H9 (cell line): ENCODE measurements around the gene PKIB. TPM values are rescaled to one million over a fixed set of nuclear protein-coding genes. Genes with fewer than 3 reads are reported as not detected.

ENCODE experiments used
- DNase-seq: peaks from one replicate; pipeline ENCODE4 v3.0.0-alpha.2; 2017
- H2AFZ ChIP-seq: one replicate; pipeline ENCODE4 v1.6.1; 2013; ENCODE audit warnings: mild to moderate bottlenecking, low read length, control low read depth, moderate library complexity
- H2AK5ac ChIP-seq: 2 replicates; pipeline ENCODE4 v1.6.1; 2013; ENCODE audit warnings: low read length, control low read depth, mixed read lengths; ENCODE audit not compliant: insufficient read length
- H2BK120ac ChIP-seq: one replicate; pipeline ENCODE4 v1.6.1; 2013; ENCODE audit warnings: low read depth, mild to moderate bottlenecking, low read length, control low read depth, inconsistent platforms; ENCODE audit not compliant: poor library complexity, severe bottlenecking
- H2BK12ac ChIP-seq: 2 replicates; pipeline ENCODE4 v1.6.1; 2013; ENCODE audit warnings: low read length, control low read depth, mixed read lengths, low read depth; ENCODE audit not compliant: insufficient read length
- H2BK15ac ChIP-seq: 2 replicates; pipeline ENCODE4 v1.6.1; 2013; ENCODE audit warnings: low read depth, low read length, control low read depth
- H2BK20ac ChIP-seq: one replicate; pipeline ENCODE4 v1.6.1; 2013; ENCODE audit warnings: low read depth, mild to moderate bottlenecking, low read length, control low read depth, inconsistent platforms; ENCODE audit not compliant: poor library complexity, severe bottlenecking
- H2BK5ac ChIP-seq: 2 replicates; pipeline ENCODE4 v1.6.1; 2013; ENCODE audit warnings: low read length, control low read depth, mixed read lengths; ENCODE audit not compliant: insufficient read length
- H3K14ac ChIP-seq: 2 replicates; pipeline ENCODE4 v1.6.1; 2013; ENCODE audit warnings: low read length, control low read depth; ENCODE audit not compliant: insufficient read depth
- H3K18ac ChIP-seq: 2 replicates; pipeline ENCODE4 v1.6.1; 2013; ENCODE audit warnings: low read depth, mild to moderate bottlenecking, mixed read lengths, low read length, control low read depth; ENCODE audit not compliant: insufficient read length
- H3K23ac ChIP-seq: 2 replicates; pipeline ENCODE4 v1.6.1; 2013; ENCODE audit warnings: low read length, control low read depth, mixed read lengths, low read depth; ENCODE audit not compliant: insufficient read length
- H3K23me2 ChIP-seq: 2 replicates; pipeline ENCODE4 v1.6.1; 2013; ENCODE audit warnings: low read depth, mild to moderate bottlenecking, mixed read lengths, low read length, control low read depth; ENCODE audit not compliant: insufficient read length, poor library complexity, severe bottlenecking
- H3K27ac ChIP-seq: 2 replicates; pipeline ENCODE4 v1.5.1; 2013; ENCODE audit warnings: low read length, control low read depth, mixed read lengths, low read depth; ENCODE audit not compliant: insufficient read length
- H3K27me3 ChIP-seq: 2 replicates; pipeline ENCODE4 v1.6.1; 2013; ENCODE audit warnings: low read length, control low read depth, inconsistent platforms; ENCODE audit not compliant: insufficient read depth
- H3K4ac ChIP-seq: 2 replicates; pipeline ENCODE4 v1.6.1; 2013; ENCODE audit warnings: low read depth, mild to moderate bottlenecking, control low read depth, inconsistent platforms, low read length, moderate library complexity
- H3K4me1 ChIP-seq: 2 replicates; pipeline ENCODE4 v1.6.1; 2013; ENCODE audit warnings: low read length, control low read depth, inconsistent platforms; ENCODE audit not compliant: insufficient read depth
- H3K4me2 ChIP-seq: 2 replicates; pipeline ENCODE4 v1.6.1; 2013; ENCODE audit warnings: low read length, control low read depth, mixed read lengths; ENCODE audit not compliant: insufficient read length, insufficient read depth
- H3K56ac ChIP-seq: 2 replicates; pipeline ENCODE4 v1.6.1; 2013; ENCODE audit warnings: low read depth, mild to moderate bottlenecking, mixed read lengths, low read length, control low read depth; ENCODE audit not compliant: insufficient read length
- H3K79me1 ChIP-seq: 2 replicates; pipeline ENCODE4 v1.6.1; 2013; ENCODE audit warnings: low read depth, mild to moderate bottlenecking, moderate library complexity, low read length, control low read depth, inconsistent platforms; ENCODE audit not compliant: insufficient read depth, poor library complexity, severe bottlenecking
- H3K79me2 ChIP-seq: 2 replicates; pipeline ENCODE4 v1.6.1; 2013; ENCODE audit warnings: low read length, control low read depth, inconsistent platforms; ENCODE audit not compliant: insufficient read depth
- H3K9ac ChIP-seq: 2 replicates; pipeline ENCODE4 v1.6.1; 2013; ENCODE audit warnings: low read length, control low read depth, mixed read lengths; ENCODE audit not compliant: insufficient read length; ENCODE audit errors: extremely low read depth
- H3K9me3 ChIP-seq: one replicate; pipeline ENCODE4 v1.6.1; 2013; ENCODE audit warnings: low read depth, low read length, inconsistent platforms; ENCODE audit not compliant: control insufficient read depth
- H3T11ph ChIP-seq: one replicate; pipeline ENCODE4 v1.6.1; 2013; ENCODE audit warnings: mild to moderate bottlenecking, low read length, control low read depth, inconsistent platforms
- H4K20me1 ChIP-seq: one replicate; pipeline ENCODE4 v1.6.1; 2013; ENCODE audit not compliant: control insufficient read depth, insufficient read length, insufficient read depth
- H4K5ac ChIP-seq: 2 replicates; pipeline ENCODE4 v1.6.1; 2013; ENCODE audit warnings: low read depth, mild to moderate bottlenecking, mixed read lengths, low read length, control low read depth; ENCODE audit not compliant: insufficient read length
- H4K8ac ChIP-seq: replicated peaks from 2 replicates; pipeline ENCODE4 v1.6.1; 2013; ENCODE audit warnings: low read length, control low read depth, mixed read lengths, low read depth; ENCODE audit not compliant: insufficient read length
- H4K91ac ChIP-seq: 2 replicates; pipeline ENCODE4 v1.6.1; 2013; ENCODE audit warnings: low read depth, mild to moderate bottlenecking, moderate library complexity, mixed read lengths, low read length, control low read depth; ENCODE audit not compliant: insufficient read length
- H3K27ac Mint-ChIP-seq, 3 experiments: 2 replicates in 2 of 3; 3 replicates in 1 of 3; pipeline ENCODE4 v1.8.0; 2020 to 2021; ENCODE audit warnings: mixed read lengths in 3 of 3, mild to moderate bottlenecking in 1 of 3, moderate library complexity in 1 of 3
- H3K27me3 Mint-ChIP-seq: 2 replicates; pipeline ENCODE4 v1.8.0; 2021; ENCODE audit warnings: low read depth, mild to moderate bottlenecking, moderate library complexity, mixed read lengths
- H3K36me3 Mint-ChIP-seq, 3 experiments: 2 replicates in 2 of 3; 3 replicates in 1 of 3; pipeline ENCODE4 v1.8.0; 2020 to 2021; ENCODE audit warnings: low read depth in 3 of 3, mixed read lengths in 3 of 3; ENCODE audit not compliant: insufficient read depth in 1 of 3
- H3K4me1 Mint-ChIP-seq, 2 experiments: 2 replicates each; pipeline ENCODE4 v1.8.0; 2020; ENCODE audit warnings: mixed read lengths in 2 of 2
- H3K4me3 Mint-ChIP-seq, 2 experiments: 2 replicates in 1 of 2; 3 replicates in 1 of 2; pipeline ENCODE4 v1.8.0; 2020 to 2021; ENCODE audit warnings: mild to moderate bottlenecking in 2 of 2, mixed read lengths in 2 of 2, moderate library complexity in 1 of 2
- H3K9me3 Mint-ChIP-seq, 2 experiments: 2 replicates in 1 of 2; 3 replicates in 1 of 2; pipeline ENCODE4 v1.8.0; 2020; ENCODE audit warnings: mild to moderate bottlenecking in 2 of 2, mixed read lengths in 2 of 2, moderate library complexity in 1 of 2
- WGBS: extraction: QIAGEN DNeasy Blood & Tissue Kit; methylation state at CpG from one replicate; pipeline ENCODE4 v1.1.7; 2013; ENCODE audit warnings: missing lambda C conversion rate, low lambda C conversion rate, mixed read lengths; ENCODE audit not compliant: insufficient read length; ENCODE audit errors: extremely low coverage; 5-methylcytosine and 5-hydroxymethylcytosine counted together
- total RNA-seq: library from RNA; stranded (reverse); gene quantifications from 2 replicates; pipeline ENCODE4 v1.2.1, GENCODE V29; 2021
- TF ChIP-seq, protein P1 (sequence below): fragments of 200-600 bp; sonication (generic); conservative IDR thresholded peaks from 3 replicates; pipeline ENCODE4 v1.8.0; 2021; ENCODE audit warnings: antibody characterized with exemption, mild to moderate bottlenecking

The PKIB gene
- total RNA-seq, 1 experiment from 2014 or later: 46.5 TPM

DNA sequence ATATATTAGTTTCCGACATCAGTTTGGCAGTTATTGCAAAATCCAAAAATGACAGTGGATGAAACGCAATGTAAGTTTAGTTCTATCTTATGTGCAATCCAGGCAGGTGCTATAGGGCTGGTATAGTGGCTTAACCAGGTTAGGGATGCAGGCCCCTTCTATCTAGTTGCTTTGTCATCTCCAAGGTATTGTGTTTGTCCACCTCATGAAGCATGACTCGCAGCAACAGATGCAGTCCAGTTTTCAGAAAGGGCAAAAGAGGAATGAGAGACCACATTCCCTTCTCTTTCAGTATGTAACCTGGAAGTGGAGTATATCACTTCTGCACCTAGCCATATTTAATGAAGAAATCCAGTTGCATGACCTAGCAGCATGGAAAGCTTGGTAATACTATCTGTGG, 59.7 kb downstream of the PKIB start:
- H3K14ac ChIP-seq: no peak overlapping the region
- no peaks in the 10 kb centered on the region for H4K20me1 ChIP-seq
- H3K27ac ChIP-seq: no peak overlapping the region
- H4K5ac ChIP-seq: no peak overlapping the region
- no peak for DNase-seq
- H3K9ac ChIP-seq: no peak overlapping the region
- WGBS: no CpG with 5 or more reads among the region's 3 CpGs
- H3K18ac ChIP-seq: no peak overlapping the region
- H3K9me3 ChIP-seq: no peaks in the 10 kb centered on the region
- no peaks in the 10 kb centered on the region for H3K27me3 ChIP-seq
- no peak overlapping the region for H2BK20ac ChIP-seq
- H2BK120ac ChIP-seq: no peak overlapping the region
- H3K4me2 ChIP-seq: no peak overlapping the region
- no peak overlapping the region for H3K56ac ChIP-seq
- H4K8ac ChIP-seq: no peak overlapping the region
- H2AK5ac ChIP-seq: no peak overlapping the region
- H3K23me2 ChIP-seq: no peaks in the 10 kb centered on the region
- no peaks in the 10 kb centered on the region; the same call in 1 of the 2 replicates for H3K79me2 ChIP-seq
- Mint-ChIP-seq H3K27ac (no peak overlapping the region), H3K4me3 (no peak overlapping the region), H3K9me3 (no peaks in the 10 kb centered on the region; a peak in 1 of 5 replicates), H3K36me3 (peaks cover 0 to 11% (median 0%) of the 10 kb centered on the region in 3 experiments; a peak in 2 of 7 replicates), H3K4me1 (no peaks in the 10 kb centered on the region), H3K27me3 (no peaks in the 10 kb centered on the region)
- no peak overlapping the region for H2BK5ac ChIP-seq
- no peaks in the 10 kb centered on the region for H3K79me1 ChIP-seq
- H4K91ac ChIP-seq: no peak overlapping the region
- H3K23ac ChIP-seq: no peak overlapping the region
- no peak overlapping the region for H2AFZ ChIP-seq
- no peaks in the 10 kb centered on the region for H3K4me1 ChIP-seq
- no peak overlapping the region for H2BK15ac ChIP-seq
- H3T11ph ChIP-seq: no peak overlapping the region
- TF ChIP-seq, protein P1, sequence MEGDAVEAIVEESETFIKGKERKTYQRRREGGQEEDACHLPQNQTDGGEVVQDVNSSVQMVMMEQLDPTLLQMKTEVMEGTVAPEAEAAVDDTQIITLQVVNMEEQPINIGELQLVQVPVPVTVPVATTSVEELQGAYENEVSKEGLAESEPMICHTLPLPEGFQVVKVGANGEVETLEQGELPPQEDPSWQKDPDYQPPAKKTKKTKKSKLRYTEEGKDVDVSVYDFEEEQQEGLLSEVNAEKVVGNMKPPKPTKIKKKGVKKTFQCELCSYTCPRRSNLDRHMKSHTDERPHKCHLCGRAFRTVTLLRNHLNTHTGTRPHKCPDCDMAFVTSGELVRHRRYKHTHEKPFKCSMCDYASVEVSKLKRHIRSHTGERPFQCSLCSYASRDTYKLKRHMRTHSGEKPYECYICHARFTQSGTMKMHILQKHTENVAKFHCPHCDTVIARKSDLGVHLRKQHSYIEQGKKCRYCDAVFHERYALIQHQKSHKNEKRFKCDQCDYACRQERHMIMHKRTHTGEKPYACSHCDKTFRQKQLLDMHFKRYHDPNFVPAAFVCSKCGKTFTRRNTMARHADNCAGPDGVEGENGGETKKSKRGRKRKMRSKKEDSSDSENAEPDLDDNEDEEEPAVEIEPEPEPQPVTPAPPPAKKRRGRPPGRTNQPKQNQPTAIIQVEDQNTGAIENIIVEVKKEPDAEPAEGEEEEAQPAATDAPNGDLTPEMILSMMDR: no peak
- H3K4ac ChIP-seq: no peak overlapping the region
- H2BK12ac ChIP-seq: no peak overlapping the region
